ENCODE data around the gene ARPC1B. TPM values are rescaled to one million over a fixed set of nuclear protein-coding genes. Genes with fewer than 3 reads are reported as not detected.
A peak's percentile ranks its signal among the peaks of the same experiment; 100 is the strongest.
"Not testable (repeated sequence)": the region's sequence is repeated elsewhere in the genome, so short reads cannot be mapped to it uniquely, and the experiment has no call there.

Gene ARPC1B
- total and polyA plus RNA-seq, 10 donors, result 302 to 758 (median 418) TPM

GRCh38 chr7:99385564-99385963, 11.0 kb downstream of the ARPC1B start:
- peaks cover 13 to 76% (median 54%) of the 10 kb centered on the region in 6 donors for H3K4me1 ChIP-seq
- H3K4me3 ChIP-seq, result no peak overlapping the region
- 50 to 75% (median 68%) methylated on average over 2 to 8 of the region's 8 CpGs for WGBS, 5 donors
- no peaks in the 10 kb centered on the region for H3K27me3 ChIP-seq (replicated peaks in 1 of 7)
- TF ChIP-seq, protein P1, sequence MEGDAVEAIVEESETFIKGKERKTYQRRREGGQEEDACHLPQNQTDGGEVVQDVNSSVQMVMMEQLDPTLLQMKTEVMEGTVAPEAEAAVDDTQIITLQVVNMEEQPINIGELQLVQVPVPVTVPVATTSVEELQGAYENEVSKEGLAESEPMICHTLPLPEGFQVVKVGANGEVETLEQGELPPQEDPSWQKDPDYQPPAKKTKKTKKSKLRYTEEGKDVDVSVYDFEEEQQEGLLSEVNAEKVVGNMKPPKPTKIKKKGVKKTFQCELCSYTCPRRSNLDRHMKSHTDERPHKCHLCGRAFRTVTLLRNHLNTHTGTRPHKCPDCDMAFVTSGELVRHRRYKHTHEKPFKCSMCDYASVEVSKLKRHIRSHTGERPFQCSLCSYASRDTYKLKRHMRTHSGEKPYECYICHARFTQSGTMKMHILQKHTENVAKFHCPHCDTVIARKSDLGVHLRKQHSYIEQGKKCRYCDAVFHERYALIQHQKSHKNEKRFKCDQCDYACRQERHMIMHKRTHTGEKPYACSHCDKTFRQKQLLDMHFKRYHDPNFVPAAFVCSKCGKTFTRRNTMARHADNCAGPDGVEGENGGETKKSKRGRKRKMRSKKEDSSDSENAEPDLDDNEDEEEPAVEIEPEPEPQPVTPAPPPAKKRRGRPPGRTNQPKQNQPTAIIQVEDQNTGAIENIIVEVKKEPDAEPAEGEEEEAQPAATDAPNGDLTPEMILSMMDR (IDR thresholded peaks at IDR 0.05 in 8 of 11, conservative IDR thresholded peaks at IDR 0.05 in 3 of 11), result no peak
- peak in 2 of 3 donors; percentile 42 to 71 for TF ChIP-seq POLR2AphosphoS5 (IDR thresholded peaks at IDR 0.05)
- peak overlapping the region in 4 of 8 donors; percentile 31 to 99 (median 68) for H3K27ac ChIP-seq
- no peak for DNase-seq
- H3K36me3 ChIP-seq, result peaks cover 0 to 98% (median 55%) of the 10 kb centered on the region in 6 donors
- no peaks in the 10 kb centered on the region for H3K9me3 ChIP-seq
- intact Hi-C loops (cut with DNase I; ENCODE audit: low total_unique reads), result no loop called here

DNA sequence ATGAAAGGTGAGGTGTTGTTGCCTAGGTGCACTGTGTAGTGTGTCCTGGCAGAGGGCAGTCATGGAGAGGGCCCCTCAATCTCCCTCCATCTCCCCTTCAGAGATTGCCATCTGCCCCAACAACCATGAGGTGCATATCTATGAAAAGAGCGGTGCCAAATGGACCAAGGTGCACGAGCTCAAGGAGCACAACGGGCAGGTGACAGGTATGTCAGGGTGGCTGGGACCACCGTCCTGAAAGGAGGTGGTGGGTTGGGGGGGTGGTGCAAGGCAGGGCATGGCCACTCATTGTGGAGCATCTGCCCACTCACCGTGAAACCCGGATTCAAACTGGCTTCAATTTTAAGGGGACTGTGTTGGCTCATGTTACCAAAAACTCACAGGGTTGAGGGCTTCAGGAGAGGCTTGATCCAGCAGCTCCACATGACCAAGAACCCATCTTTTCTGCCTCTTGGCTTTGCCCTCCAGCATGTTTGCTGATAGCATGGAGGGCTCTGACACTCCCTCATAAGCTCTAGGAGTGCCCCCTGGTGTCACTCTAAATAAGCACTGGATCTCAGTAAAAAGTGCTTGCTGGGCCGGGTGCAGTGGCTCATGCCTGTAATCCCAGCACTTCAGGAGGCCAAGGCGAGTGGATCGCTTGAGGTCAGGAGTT, 12.2 kb downstream of the ARPC1B start:
- Histone ChIP-seq H3K36me3 (peaks cover 0 to 100% (median 66%) of the 10 kb centered on the region in 6 donors), H3K9me3 (no peaks in the 10 kb centered on the region), H3K27me3 (replicated peaks in 1 of 7) (no peaks in the 10 kb centered on the region), H3K4me3 (no peak overlapping the region), H3K27ac (peak overlapping the region in 3 of 8 donors; percentile 63 to 99 (median 72)), H3K4me1 (peaks cover 3 to 74% (median 45%) of the 10 kb centered on the region in 6 donors)
- no peak for DNase-seq
- 86 to 92% (median 90%) methylated on average over 9 of the region's 9 CpGs for WGBS, 5 donors
- TF ChIP-seq, protein P1 (IDR thresholded peaks at IDR 0.05 in 8 of 11, conservative IDR thresholded peaks at IDR 0.05 in 3 of 11), result peak in 5 of 11 experiments; percentile 18 to 46 (median 38)
- TF ChIP-seq POLR2A (IDR thresholded peaks at IDR 0.05) (no peak), POLR2AphosphoS5 (IDR thresholded peaks at IDR 0.05) (peak; percentile 22 to 41 (median 40))
- intact Hi-C loops (cut with DNase I; ENCODE audit: low total_unique reads), result no loop called here

GRCh38 chr7:99387239-99387635, 12.7 kb downstream of the ARPC1B start:
- H3K27ac ChIP-seq, result peak overlapping the region in 2 of 8 donors; percentile 63 to 72
- intact Hi-C loops (cut with DNase I; ENCODE audit: low total_unique reads); H3K9me3 ChIP-seq; H3K27me3 ChIP-seq (replicated peaks in 1 of 7); H3K4me3 ChIP-seq; DNase-seq: not testable (repeated sequence)
- 71 to 94% (median 82%) methylated on average over 14 of the region's 14 CpGs for WGBS, 5 donors
- peaks cover 0 to 100% (median 71%) of the 10 kb centered on the region in 6 donors for H3K36me3 ChIP-seq
- H3K4me1 ChIP-seq, result peaks cover 3 to 74% (median 44%) of the 10 kb centered on the region in 6 donors
- peak in 1 of 3 donors; percentile 0 for TF ChIP-seq POLR2AphosphoS5 (IDR thresholded peaks at IDR 0.05)

GRCh38 chr7:99387912-99388311, 13.4 kb downstream of the ARPC1B start:
- DNase-seq, result no peak
- TF ChIP-seq POLR2AphosphoS5 (IDR thresholded peaks at IDR 0.05) (peak in 2 of 3 donors; percentile 44 to 74), POLR2A (IDR thresholded peaks at IDR 0.05) (no peak)
- no peak overlapping the region for H3K27ac ChIP-seq
- intact Hi-C loops (cut with DNase I; ENCODE audit: low total_unique reads), result no loop called here
- peaks cover 9 to 74% (median 44%) of the 10 kb centered on the region in 6 donors for H3K4me1 ChIP-seq
- H3K9me3 ChIP-seq, result no peaks in the 10 kb centered on the region
- WGBS, 5 donors, result 95 to 97% (median 96%) methylated on average over 18 to 20 of the region's 20 CpGs
- peaks cover 0 to 100% (median 73%) of the 10 kb centered on the region in 6 donors for H3K36me3 ChIP-seq
- no peak overlapping the region for H3K4me3 ChIP-seq
- no peaks in the 10 kb centered on the region for H3K27me3 ChIP-seq (replicated peaks in 1 of 7)

DNA sequence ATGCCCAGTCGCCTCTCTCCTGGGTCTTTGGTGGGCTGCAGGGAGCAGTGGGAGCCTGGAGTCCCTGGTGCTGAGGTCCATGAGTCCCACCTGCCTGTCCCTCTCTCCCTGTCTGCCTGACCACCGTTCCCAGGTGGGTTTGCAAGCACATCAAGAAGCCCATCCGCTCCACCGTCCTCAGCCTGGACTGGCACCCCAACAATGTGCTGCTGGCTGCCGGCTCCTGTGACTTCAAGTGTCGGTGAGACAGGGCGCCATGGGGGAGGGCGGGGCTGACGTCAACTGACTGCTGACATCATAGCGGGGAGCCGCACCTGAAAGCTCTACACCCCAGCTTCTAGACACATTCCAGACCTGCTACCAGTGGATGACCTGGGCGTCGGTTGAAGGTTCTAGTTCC, 15.2 kb downstream of the ARPC1B start:
- no peak for DNase-seq
- WGBS, 5 donors, result 92 to 95% (median 94%) methylated on average over 11 to 13 of the region's 13 CpGs

More for the DNA sequence above, 15.2 kb downstream of the ARPC1B start:
- H3K27ac ChIP-seq, result peak overlapping the region in 1 of 8 donors; percentile 27
- TF ChIP-seq POLR2AphosphoS5 (IDR thresholded peaks at IDR 0.05), result peak in 2 of 3 donors; percentile 28 to 67
- TF ChIP-seq, protein P1 (IDR thresholded peaks at IDR 0.05 in 8 of 11, conservative IDR thresholded peaks at IDR 0.05 in 3 of 11), result no peak
- no peaks in the 10 kb centered on the region for H3K9me3 ChIP-seq
- H3K27me3 ChIP-seq (replicated peaks in 1 of 7), result no peaks in the 10 kb centered on the region
- peaks cover 16 to 72% (median 38%) of the 10 kb centered on the region in 6 donors for H3K4me1 ChIP-seq
- H3K36me3 ChIP-seq, result peaks cover 0 to 100% (median 84%) of the 10 kb centered on the region in 6 donors
- no peak overlapping the region for H3K4me3 ChIP-seq
- intact Hi-C loops (cut with DNase I; ENCODE audit: low total_unique reads), result no loop called here
